GM20000 (cell line): ENCODE data around the gene GIPC3.
"Not testable (repeated sequence)": the region's sequence is repeated elsewhere in the genome, so short reads cannot be mapped to it uniquely, and the experiment has no call there.

ENCODE experiments used
- DNase-seq: peaks from one replicate; pipeline ENCODE4 v3.0.0; 2012; ENCODE audit warnings: low spot score
- TF ChIP-seq, protein P1 (sequence below): IDR thresholded peaks from 2 replicates; pipeline ENCODE4 v1.5.1; 2012; ENCODE audit warnings: mild to moderate bottlenecking, control low read depth; ENCODE audit errors: extremely low read depth, missing control alignments

Gene GIPC3

DNA sequence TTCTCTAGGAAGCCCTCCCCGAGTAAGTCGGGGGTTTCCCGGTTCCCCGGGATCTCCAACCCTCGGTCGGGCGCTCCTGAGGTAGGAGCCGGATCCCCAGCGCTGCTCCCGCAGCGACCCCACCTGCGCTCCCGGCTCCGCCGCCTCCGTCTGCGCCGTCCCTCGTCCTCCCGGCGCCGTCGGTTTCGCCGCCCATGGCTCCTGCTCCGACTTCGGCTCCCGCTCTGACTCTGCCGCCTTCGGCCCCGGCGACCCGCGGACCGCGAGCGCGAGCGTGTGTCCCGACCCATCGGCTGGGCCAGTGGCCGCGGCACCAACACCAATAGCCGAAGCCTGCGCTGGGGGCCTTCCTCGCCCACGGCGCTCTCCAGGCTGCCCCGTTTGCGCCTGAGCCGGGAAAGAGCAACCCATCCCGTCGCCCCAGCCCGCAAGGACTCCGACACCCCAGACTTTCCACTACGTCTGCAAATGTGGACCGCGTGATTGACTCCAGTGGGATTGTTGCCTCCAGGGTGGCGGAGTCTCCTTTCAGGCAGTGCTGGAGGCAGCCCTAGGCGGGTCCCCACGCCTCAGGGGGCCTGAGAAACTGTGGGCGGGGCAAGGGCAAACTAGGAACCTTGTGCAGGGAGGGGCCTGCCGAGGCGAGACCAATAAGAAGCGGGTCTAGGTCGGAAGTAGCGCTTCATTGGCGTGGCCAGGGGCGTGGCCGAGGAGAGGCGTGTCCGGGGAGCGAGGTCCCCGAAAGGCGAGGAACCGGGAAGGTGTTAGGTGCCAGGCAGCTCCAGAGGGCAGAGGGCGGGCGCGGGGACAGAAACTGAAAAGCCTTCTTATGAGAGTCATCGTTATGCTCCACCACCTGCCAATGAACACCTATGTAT is 41.4 kb downstream of the GIPC3 start, which contains the start of gene CACTIN:
Gene CACTIN, minus strand, starts transcription at position 318 of the 878 bp plus-strand sequence. Its CDS starts 28 bp downstream, at position 290.
- DNase-seq, result peak; percentile 100
- TF ChIP-seq, protein P1, sequence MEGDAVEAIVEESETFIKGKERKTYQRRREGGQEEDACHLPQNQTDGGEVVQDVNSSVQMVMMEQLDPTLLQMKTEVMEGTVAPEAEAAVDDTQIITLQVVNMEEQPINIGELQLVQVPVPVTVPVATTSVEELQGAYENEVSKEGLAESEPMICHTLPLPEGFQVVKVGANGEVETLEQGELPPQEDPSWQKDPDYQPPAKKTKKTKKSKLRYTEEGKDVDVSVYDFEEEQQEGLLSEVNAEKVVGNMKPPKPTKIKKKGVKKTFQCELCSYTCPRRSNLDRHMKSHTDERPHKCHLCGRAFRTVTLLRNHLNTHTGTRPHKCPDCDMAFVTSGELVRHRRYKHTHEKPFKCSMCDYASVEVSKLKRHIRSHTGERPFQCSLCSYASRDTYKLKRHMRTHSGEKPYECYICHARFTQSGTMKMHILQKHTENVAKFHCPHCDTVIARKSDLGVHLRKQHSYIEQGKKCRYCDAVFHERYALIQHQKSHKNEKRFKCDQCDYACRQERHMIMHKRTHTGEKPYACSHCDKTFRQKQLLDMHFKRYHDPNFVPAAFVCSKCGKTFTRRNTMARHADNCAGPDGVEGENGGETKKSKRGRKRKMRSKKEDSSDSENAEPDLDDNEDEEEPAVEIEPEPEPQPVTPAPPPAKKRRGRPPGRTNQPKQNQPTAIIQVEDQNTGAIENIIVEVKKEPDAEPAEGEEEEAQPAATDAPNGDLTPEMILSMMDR, result no peak

GRCh38 chr19:3627351-3627723 is 42.1 kb downstream of the GIPC3 start:
- TF ChIP-seq, protein P1, result no peak

GRCh38 chr19:3628766-3629165 is 43.5 kb downstream of the GIPC3 start:
- DNase-seq, result not testable (repeated sequence)

More at GRCh38 chr19:3627351-3627723, 42.1 kb downstream of the GIPC3 start:
- no peak for DNase-seq

GRCh38 chr19:3631053-3631861 is 46.0 kb downstream of the GIPC3 start:
- DNase-seq, result no peak
- TF ChIP-seq, protein P1, result no peak

GRCh38 chr19:3632098-3632497 is 46.8 kb downstream of the GIPC3 start:
- DNase-seq, result no peak
- TF ChIP-seq, protein P1, result no peak

GRCh38 chr19:3632739-3633558 is 47.7 kb downstream of the GIPC3 start:
- no peak for DNase-seq
- TF ChIP-seq, protein P1, result no peak

- TF ChIP-seq, protein P1, result no peak
Measured at GRCh38 chr19:3633559-3633988, 48.3 kb downstream of the GIPC3 start.

More at GRCh38 chr19:3633559-3633988, 48.3 kb downstream of the GIPC3 start:
- no peak for DNase-seq
